ENCODE data around the gene TMEM38A. TPM values are rescaled to one million over a fixed set of nuclear protein-coding genes. Genes with fewer than 3 reads are reported as not detected.

Gene TMEM38A
- total RNA-seq, 4 donors from 2014 or later = 3.5 to 5.0 TPM; not detected in 2

- Histone ChIP-seq H3K36me3 (no peaks in the 10 kb centered on the region), H3K27ac (no peak overlapping the region), H3K27me3 (no peaks in the 10 kb centered on the region), H3K4me1 (peaks cover 0 to 7% of the 10 kb centered on the region in 2 donors), H3K4me3 (no peak overlapping the region), H3K9me3 (no peaks in the 10 kb centered on the region)
- intact Hi-C loops (cut with DNase I; ENCODE audit: low total_unique reads) = no loop called here
- DNase-seq = no peak
- TF ChIP-seq, protein P1, sequence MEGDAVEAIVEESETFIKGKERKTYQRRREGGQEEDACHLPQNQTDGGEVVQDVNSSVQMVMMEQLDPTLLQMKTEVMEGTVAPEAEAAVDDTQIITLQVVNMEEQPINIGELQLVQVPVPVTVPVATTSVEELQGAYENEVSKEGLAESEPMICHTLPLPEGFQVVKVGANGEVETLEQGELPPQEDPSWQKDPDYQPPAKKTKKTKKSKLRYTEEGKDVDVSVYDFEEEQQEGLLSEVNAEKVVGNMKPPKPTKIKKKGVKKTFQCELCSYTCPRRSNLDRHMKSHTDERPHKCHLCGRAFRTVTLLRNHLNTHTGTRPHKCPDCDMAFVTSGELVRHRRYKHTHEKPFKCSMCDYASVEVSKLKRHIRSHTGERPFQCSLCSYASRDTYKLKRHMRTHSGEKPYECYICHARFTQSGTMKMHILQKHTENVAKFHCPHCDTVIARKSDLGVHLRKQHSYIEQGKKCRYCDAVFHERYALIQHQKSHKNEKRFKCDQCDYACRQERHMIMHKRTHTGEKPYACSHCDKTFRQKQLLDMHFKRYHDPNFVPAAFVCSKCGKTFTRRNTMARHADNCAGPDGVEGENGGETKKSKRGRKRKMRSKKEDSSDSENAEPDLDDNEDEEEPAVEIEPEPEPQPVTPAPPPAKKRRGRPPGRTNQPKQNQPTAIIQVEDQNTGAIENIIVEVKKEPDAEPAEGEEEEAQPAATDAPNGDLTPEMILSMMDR (IDR thresholded peaks at IDR 0.05) = no peak
- no peak for TF ChIP-seq POLR2A (IDR thresholded peaks at IDR 0.05)
Observed at GRCh38 chr19:16631465-16631864, 29.5 kb upstream of the TMEM38A start.

GRCh38 chr19:16637535-16637934 is 23.4 kb upstream of the TMEM38A start:
- intact Hi-C loops (cut with DNase I; ENCODE audit: low total_unique reads) = no loop called here
- no peaks in the 10 kb centered on the region for H3K9me3 ChIP-seq
- no peaks in the 10 kb centered on the region for H3K27me3 ChIP-seq
- H3K4me3 ChIP-seq = no peak overlapping the region
- H3K4me1 ChIP-seq = no peaks in the 10 kb centered on the region
- H3K36me3 ChIP-seq = no peaks in the 10 kb centered on the region
- TF ChIP-seq, protein P1 (IDR thresholded peaks at IDR 0.05) = no peak
- no peak for TF ChIP-seq POLR2A (IDR thresholded peaks at IDR 0.05)
- no peak for DNase-seq
- no peak overlapping the region for H3K27ac ChIP-seq

- TF ChIP-seq, protein P1 (IDR thresholded peaks at IDR 0.05) = no peak
- TF ChIP-seq POLR2A (IDR thresholded peaks at IDR 0.05) = no peak
- no peaks in the 10 kb centered on the region for H3K36me3 ChIP-seq
- H3K9me3 ChIP-seq = no peaks in the 10 kb centered on the region
- no peak for DNase-seq
- H3K4me3 ChIP-seq = no peak overlapping the region
- intact Hi-C loops (cut with DNase I; ENCODE audit: low total_unique reads) = no loop called here
- no peak overlapping the region for H3K27ac ChIP-seq
- no peaks in the 10 kb centered on the region for H3K4me1 ChIP-seq
- H3K27me3 ChIP-seq = no peaks in the 10 kb centered on the region
Observed at GRCh38 chr19:16638666-16639065, 22.3 kb upstream of the TMEM38A start.

GRCh38 chr19:16640951-16641350 is 20.0 kb upstream of the TMEM38A start:
- no peaks in the 10 kb centered on the region for H3K4me1 ChIP-seq
- intact Hi-C loops (cut with DNase I; ENCODE audit: low total_unique reads) = no loop called here
- TF ChIP-seq POLR2A (IDR thresholded peaks at IDR 0.05) = no peak
- TF ChIP-seq, protein P1 (IDR thresholded peaks at IDR 0.05) = no peak

GRCh38 chr19:16641695-16642094 is 19.2 kb upstream of the TMEM38A start:
- Histone ChIP-seq H3K9me3 (no peaks in the 10 kb centered on the region), H3K4me3 (no peak overlapping the region), H3K27ac (no peak overlapping the region), H3K27me3 (no peaks in the 10 kb centered on the region), H3K4me1 (no peaks in the 10 kb centered on the region), H3K36me3 (peaks cover 0 to under 1% of the 10 kb centered on the region in 2 donors)
- no peak for TF ChIP-seq POLR2A (IDR thresholded peaks at IDR 0.05)
- TF ChIP-seq, protein P1 (IDR thresholded peaks at IDR 0.05) = no peak
- DNase-seq = no peak
- intact Hi-C loops (cut with DNase I; ENCODE audit: low total_unique reads) = no loop called here

More at GRCh38 chr19:16640951-16641350, 20.0 kb upstream of the TMEM38A start:
- no peaks in the 10 kb centered on the region for H3K36me3 ChIP-seq
- H3K4me3 ChIP-seq = no peak overlapping the region
- H3K27ac ChIP-seq = no peak overlapping the region
- no peaks in the 10 kb centered on the region for H3K9me3 ChIP-seq
- DNase-seq = no peak
- H3K27me3 ChIP-seq = no peaks in the 10 kb centered on the region

All from uterus (tissue), 4 donors.